Esophagus squamous epithelium (tissue), 4 donors: Measurements from ENCODE around the gene TAF4.

ENCODE experiments used
- POLR2A ChIP-seq, 4 donors: fragments of 450-650 bp; IDR thresholded peaks; one replicate each; pipeline ENCODE4 v1.6.1; 2017; ENCODE audit warnings: antibody characterized with exemption in 4 of 4, mild to moderate bottlenecking in 4 of 4, moderate library complexity in 3 of 4
- TF ChIP-seq, protein P1 (sequence below), 6 experiments: fragments of 450-650 bp in 4 of 6; fragments of 200-600 bp in 2 of 6; sonication (generic) in 2 of 6; IDR thresholded peaks; one replicate each; pipeline ENCODE4 v1.5.1; 2016 to 2019; ENCODE audit warnings: antibody characterized with exemption in 6 of 6, mild to moderate bottlenecking in 4 of 6, moderate library complexity in 4 of 6

DNA sequence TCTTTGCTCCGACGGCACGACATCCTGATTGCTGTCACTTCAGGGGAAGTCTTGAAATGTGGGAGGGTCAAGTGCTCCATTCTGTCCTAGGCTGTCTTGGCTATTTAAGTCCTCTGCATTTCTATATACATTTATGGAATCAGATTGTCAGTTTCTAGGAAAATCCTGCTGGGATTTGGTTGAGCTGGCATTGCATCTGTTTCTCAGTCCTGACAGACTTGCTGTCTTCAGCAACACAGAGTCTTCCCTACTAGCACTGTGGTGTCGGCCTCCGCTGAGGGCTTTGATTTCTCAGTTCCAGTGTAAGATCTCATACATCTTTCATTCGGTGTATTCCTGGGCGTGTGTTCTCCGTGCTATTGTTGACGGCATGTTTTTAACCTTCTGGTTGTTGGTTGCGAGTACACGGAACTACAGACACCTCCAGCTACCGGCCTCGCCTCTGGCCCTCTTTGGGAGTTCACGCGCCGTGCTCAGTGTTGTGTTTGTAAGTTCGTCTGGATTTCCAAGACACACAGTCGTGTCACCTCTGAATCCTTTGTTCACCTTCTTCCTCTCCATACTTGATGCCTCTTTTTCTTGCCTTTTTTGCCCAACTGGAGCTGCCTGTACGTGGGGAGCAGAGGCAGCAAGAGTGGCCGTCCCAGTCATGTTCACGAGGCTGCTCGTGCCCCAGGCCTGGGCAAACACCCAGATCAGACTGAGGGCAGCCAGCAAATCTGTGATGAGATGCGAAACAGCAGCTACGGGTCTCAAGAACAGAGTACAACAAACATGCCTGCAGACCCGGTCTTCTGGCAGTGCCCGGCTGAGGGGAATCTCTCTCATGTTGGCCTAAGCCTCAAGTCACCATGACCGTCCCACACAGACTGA lies 92.8 kb downstream of the TAF4 start:
- TF ChIP-seq, protein P1, sequence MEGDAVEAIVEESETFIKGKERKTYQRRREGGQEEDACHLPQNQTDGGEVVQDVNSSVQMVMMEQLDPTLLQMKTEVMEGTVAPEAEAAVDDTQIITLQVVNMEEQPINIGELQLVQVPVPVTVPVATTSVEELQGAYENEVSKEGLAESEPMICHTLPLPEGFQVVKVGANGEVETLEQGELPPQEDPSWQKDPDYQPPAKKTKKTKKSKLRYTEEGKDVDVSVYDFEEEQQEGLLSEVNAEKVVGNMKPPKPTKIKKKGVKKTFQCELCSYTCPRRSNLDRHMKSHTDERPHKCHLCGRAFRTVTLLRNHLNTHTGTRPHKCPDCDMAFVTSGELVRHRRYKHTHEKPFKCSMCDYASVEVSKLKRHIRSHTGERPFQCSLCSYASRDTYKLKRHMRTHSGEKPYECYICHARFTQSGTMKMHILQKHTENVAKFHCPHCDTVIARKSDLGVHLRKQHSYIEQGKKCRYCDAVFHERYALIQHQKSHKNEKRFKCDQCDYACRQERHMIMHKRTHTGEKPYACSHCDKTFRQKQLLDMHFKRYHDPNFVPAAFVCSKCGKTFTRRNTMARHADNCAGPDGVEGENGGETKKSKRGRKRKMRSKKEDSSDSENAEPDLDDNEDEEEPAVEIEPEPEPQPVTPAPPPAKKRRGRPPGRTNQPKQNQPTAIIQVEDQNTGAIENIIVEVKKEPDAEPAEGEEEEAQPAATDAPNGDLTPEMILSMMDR (IDR thresholded peaks at IDR 0.05), result no peak
- no peak for TF ChIP-seq POLR2A (IDR thresholded peaks at IDR 0.05)
